Vagina (tissue), 2 donors: Measurements from ENCODE around the gene NBPF14. TPM values are rescaled to one million over a fixed set of nuclear protein-coding genes. Genes with fewer than 3 reads are reported as not detected.
"Not testable (repeated sequence)": the region's sequence is repeated elsewhere in the genome, so short reads cannot be mapped to it uniquely, and the experiment has no call there.

Experiments used
- DNase-seq, 2 donors: peaks; one replicate each; pipeline ENCODE4 v3.0.0-alpha.2; 2017; ENCODE audit errors: extremely low spot score in 2 of 2
- H3K27ac ChIP-seq: fragments of 200-600 bp; sonication (generic); one replicate; pipeline ENCODE4 v1.5.1; 2019
- H3K27me3 ChIP-seq: fragments of 200-600 bp; sonication (generic); one replicate; pipeline ENCODE4 v1.5.1; 2019
- H3K36me3 ChIP-seq, 2 donors: fragments of 200-600 bp; sonication (generic); one replicate each; pipeline ENCODE4 v1.5.1; 2017 to 2019
- H3K4me1 ChIP-seq: fragments of 200-600 bp; sonication (generic); one replicate; pipeline ENCODE4 v1.5.1; 2019
- H3K4me3 ChIP-seq, 2 donors: fragments of 200-600 bp; sonication (generic); 1 replicate in 1 of 2; 2 replicates in 1 of 2; pipeline ENCODE4 v1.5.1; 2016 to 2019
- H3K9me3 ChIP-seq: fragments of 200-600 bp; sonication (generic); one replicate; pipeline ENCODE4 v1.5.1; 2019
- POLR2A ChIP-seq, 2 donors: fragments of 450-650 bp; IDR thresholded peaks; one replicate each; pipeline ENCODE4 v1.6.1; 2017; ENCODE audit warnings: antibody characterized with exemption in 2 of 2, mild to moderate bottlenecking in 2 of 2, moderate library complexity in 2 of 2
- POLR2AphosphoS5 ChIP-seq, 2 donors: sonication (generic); formaldehyde crosslinking; IDR thresholded peaks; one replicate each; pipeline ENCODE4 v1.9.0; 2017; ENCODE audit warnings: antibody characterized with exemption in 2 of 2, mild to moderate bottlenecking in 2 of 2, low read depth in 1 of 2; ENCODE audit not compliant: insufficient read depth in 1 of 2
- intact Hi-C: fragments of 100-400 bp; cut with DNase I; formaldehyde crosslinking; loops from one replicate; pipeline ENCODE4 v1.15.1; 2023
- small RNA-seq: library from RNA; depleted of rRNA; stranded (forward); fragments of <200 nt; gene quantifications from one replicate; pipeline ENCODE3, GENCODE V24; 2016
- total RNA-seq: library from RNA; depleted of rRNA; stranded (reverse); fragments of >200 nt; gene quantifications from one replicate; pipeline ENCODE4 v1.2.3, GENCODE V29; 2016

Gene NBPF14
- total RNA-seq, 1 donor from 2014 or later, result 53.3 TPM

- H3K4me1 ChIP-seq, intact Hi-C loops, H3K9me3 ChIP-seq, H3K36me3 ChIP-seq, H3K27me3 ChIP-seq: not testable (repeated sequence)
- H3K27ac ChIP-seq, result peak overlapping the region; percentile 81
- peak in 1 of 2 donors; percentile 82 for TF ChIP-seq POLR2A (IDR thresholded peaks at IDR 0.05)
- peak; percentile 82 to 93 for DNase-seq
- peak overlapping the region; percentile 45 to 49 for H3K4me3 ChIP-seq
Observed at GRCh38 chr1:148522561-148523204, 73.1 kb downstream of the NBPF14 start.

DNA sequence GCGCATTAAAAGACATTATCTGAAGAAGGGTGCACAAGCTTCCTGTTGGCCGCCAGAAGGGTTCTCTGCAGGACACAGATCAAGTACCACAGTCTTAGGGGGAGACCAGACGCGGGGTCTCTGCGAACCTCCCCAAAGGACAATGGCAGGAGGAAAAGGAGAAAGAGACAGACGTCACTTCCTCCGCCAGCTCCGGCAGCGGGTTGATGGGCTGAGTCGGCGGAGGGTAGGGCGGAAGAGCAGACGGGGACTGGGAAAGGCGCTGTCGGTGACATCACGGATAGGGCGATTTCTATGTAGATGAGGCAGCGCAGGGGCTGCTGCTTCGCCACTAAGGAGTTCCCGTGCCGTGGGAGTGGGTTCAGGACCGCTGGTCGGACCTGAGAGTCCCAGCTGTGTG is 73.7 kb downstream of the NBPF14 start:
- H3K4me1 ChIP-seq, H3K9me3 ChIP-seq, intact Hi-C loops, H3K36me3 ChIP-seq, H3K27me3 ChIP-seq: not testable (repeated sequence)
- TF ChIP-seq POLR2AphosphoS5 (IDR thresholded peaks at IDR 0.05; ENCODE audit: insufficient read depth in 1 of 2, low read depth in 1 of 2), result peak in 1 of 2 donors; percentile 40
- TF ChIP-seq POLR2A (IDR thresholded peaks at IDR 0.05), result peak in 1 of 2 donors; percentile 19
- H3K4me3 ChIP-seq, result peak overlapping the region; percentile 45 to 49
- peak overlapping the region; percentile 81 for H3K27ac ChIP-seq
- DNase-seq, result peak; percentile 86 to 95

- H3K27ac ChIP-seq, intact Hi-C loops, H3K4me1 ChIP-seq: not testable (repeated sequence)
Observed at GRCh38 chr1:148514310-148514709, 81.5 kb downstream of the NBPF14 start.

GRCh38 chr1:148512571-148513184 is 83.1 kb downstream of the NBPF14 start:
- H3K4me3 ChIP-seq, H3K9me3 ChIP-seq, H3K27me3 ChIP-seq, H3K4me1 ChIP-seq, DNase-seq, intact Hi-C loops, H3K36me3 ChIP-seq, H3K27ac ChIP-seq: not testable (repeated sequence)

More at GRCh38 chr1:148514310-148514709, 81.5 kb downstream of the NBPF14 start:
- H3K9me3 ChIP-seq, H3K36me3 ChIP-seq, H3K27me3 ChIP-seq, H3K4me3 ChIP-seq, DNase-seq: not testable (repeated sequence)

DNA sequence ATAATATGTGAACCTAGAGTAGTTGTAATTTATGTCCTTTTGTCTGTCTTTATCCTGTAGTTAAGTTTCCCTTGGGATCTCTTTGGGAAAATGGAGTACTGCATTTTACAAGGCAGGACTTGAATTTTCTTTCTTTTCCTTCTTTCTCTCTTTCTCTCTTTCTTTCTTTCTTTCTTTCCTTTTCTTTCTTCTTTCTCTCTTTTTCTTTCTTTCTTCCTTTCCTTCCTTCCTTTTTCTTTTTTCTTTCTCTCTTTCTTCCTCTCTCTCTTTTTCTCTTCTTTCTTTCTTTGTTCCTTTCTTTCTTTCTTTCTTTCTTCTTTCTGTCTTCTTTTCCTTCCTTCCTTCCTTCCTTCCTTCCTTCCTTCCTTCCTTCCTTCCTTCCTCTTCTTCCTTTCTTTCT is 101.9 kb downstream of the NBPF14 start:
- H3K27me3 ChIP-seq, intact Hi-C loops, DNase-seq: not testable (repeated sequence)

GRCh38 chr1:148483029-148483428 is 112.8 kb downstream of the NBPF14 start, which contains the start of gene PPIAL4G:
Gene PPIAL4G (minus strand): TSS chr1:148483302. CDS start chr1:148483252, 50 bp downstream.
- intact Hi-C loops, H3K4me3 ChIP-seq, H3K27me3 ChIP-seq, H3K36me3 ChIP-seq, DNase-seq, H3K9me3 ChIP-seq, H3K27ac ChIP-seq, H3K4me1 ChIP-seq: not testable (repeated sequence)

More for the DNA sequence above, 101.9 kb downstream of the NBPF14 start:
- not testable (repeated sequence) for H3K36me3 ChIP-seq, H3K27ac ChIP-seq, H3K9me3 ChIP-seq, H3K4me3 ChIP-seq, H3K4me1 ChIP-seq

Small RNA genes within 50 kb of the gene (small RNA-seq; reads per million reads assigned to genes)
- not detected for gene RF00003

Other genes starting within 250 kb of the NBPF14 start
- gene PPIAL4G, start 112.7 kb downstream of the NBPF14 start, total RNA-seq, result not detected
- not detected for gene NUDT4B, start 152.8 kb upstream of the NBPF14 start, total RNA-seq
- 32.4 TPM for gene PDE4DIP, start 248.4 kb upstream of the NBPF14 start, total RNA-seq